Osteocyte (in vitro differentiated cells): ENCODE measurements around the gene SIGLEC7. TPM values are rescaled to one million over a fixed set of nuclear protein-coding genes. Genes with fewer than 3 reads are reported as not detected.

Experiments
- DNase-seq: peaks from one replicate; pipeline ENCODE4 v3.0.0; 2021; ENCODE audit warnings: mixed read lengths; ENCODE audit not compliant: unreplicated experiment; ENCODE audit errors: extremely low spot score
- H3K27ac Mint-ChIP-seq: one replicate; pipeline ENCODE4 v1.8.0; 2021; ENCODE audit warnings: mild to moderate bottlenecking, mixed read lengths; ENCODE audit not compliant: unreplicated experiment
- H3K27me3 Mint-ChIP-seq: one replicate; pipeline ENCODE4 v1.8.0; 2021; ENCODE audit warnings: mixed read lengths; ENCODE audit not compliant: unreplicated experiment
- H3K36me3 Mint-ChIP-seq: one replicate; pipeline ENCODE4 v1.8.0; 2021; ENCODE audit warnings: mixed read lengths; ENCODE audit not compliant: unreplicated experiment
- H3K4me1 Mint-ChIP-seq: one replicate; pipeline ENCODE4 v1.8.0; 2021; ENCODE audit warnings: mixed read lengths; ENCODE audit not compliant: unreplicated experiment
- H3K4me3 Mint-ChIP-seq: one replicate; pipeline ENCODE4 v1.8.0; 2021; ENCODE audit warnings: mild to moderate bottlenecking, moderate library complexity, mixed read lengths; ENCODE audit not compliant: unreplicated experiment
- H3K9me3 Mint-ChIP-seq: one replicate; pipeline ENCODE4 v1.8.0; 2021; ENCODE audit warnings: mixed read lengths; ENCODE audit not compliant: unreplicated experiment
- CTCF ChIP-seq: fragments of 200-600 bp; sonication (generic); IDR thresholded peaks from 2 replicates; pipeline ENCODE4 v1.5.0; 2021; ENCODE audit warnings: antibody characterized with exemption, mild to moderate bottlenecking, moderate library complexity
- long read RNA-seq: library from polyadenylated mRNA; unstranded; transcript quantifications from one replicate; pipeline ENCODE4 v2.0.0, GENCODE V29; 2021
- total RNA-seq: library from RNA; stranded (reverse); gene quantifications from 2 replicates; pipeline ENCODE4 v1.2.1, GENCODE V29; 2021

SIGLEC7 gene
- total RNA-seq, result not detected in 2 replicates
- long read RNA-seq, result 0 reads

GRCh38 chr19:51142119-51142518 lies at the start of gene SIGLEC7:
Gene SIGLEC7, plus strand, starts transcription at chr19:51142301. Its CDS starts 69 bp downstream, at chr19:51142370.
- peak; percentile 81 for DNase-seq
- Mint-ChIP-seq H3K27ac (no peak within 1 kb of the TSS), H3K27me3 (peaks cover 2% of the 10 kb centered on the region), H3K4me1 (no peaks in the 10 kb centered on the region), H3K4me3 (no peak within 1 kb of the TSS), H3K9me3 (no peaks in the 10 kb centered on the region), H3K36me3 (no peaks in the 10 kb centered on the region)
- TF ChIP-seq CTCF, result no peak

- DNase-seq, result no peak
- H3K36me3 Mint-ChIP-seq, result peaks cover 7% of the 10 kb centered on the region
- TF ChIP-seq CTCF, result no peak
- H3K9me3 Mint-ChIP-seq, result no peaks in the 10 kb centered on the region
- H3K4me1 Mint-ChIP-seq, result no peaks in the 10 kb centered on the region
- H3K27me3 Mint-ChIP-seq, result no peaks in the 10 kb centered on the region
- H3K4me3 Mint-ChIP-seq, result no peak overlapping the region
- H3K27ac Mint-ChIP-seq, result no peak overlapping the region
These were observed 49.0 kb upstream of the SIGLEC7 start for GRCh38 chr19:51093101-51093500.

- H3K4me1 Mint-ChIP-seq, result no peaks in the 10 kb centered on the region
- H3K27ac Mint-ChIP-seq, result no peak overlapping the region
- no peaks in the 10 kb centered on the region for H3K9me3 Mint-ChIP-seq
These were observed 48.4 kb upstream of the SIGLEC7 start for GRCh38 chr19:51093510-51094345.

GRCh38 chr19:51094696-51095279 lies 47.3 kb upstream of the SIGLEC7 start:
- H3K4me1 Mint-ChIP-seq, result peaks cover 2% of the 10 kb centered on the region
- peak; percentile 56 for TF ChIP-seq CTCF
- H3K9me3 Mint-ChIP-seq, result no peaks in the 10 kb centered on the region
- H3K36me3 Mint-ChIP-seq, result peaks cover 9% of the 10 kb centered on the region
- no peak overlapping the region for H3K27ac Mint-ChIP-seq
- no peaks in the 10 kb centered on the region for H3K27me3 Mint-ChIP-seq
- no peak overlapping the region for H3K4me3 Mint-ChIP-seq
- no peak for DNase-seq

More at GRCh38 chr19:51093510-51094345, 48.4 kb upstream of the SIGLEC7 start:
- no peak for TF ChIP-seq CTCF
- H3K4me3 Mint-ChIP-seq, result no peak overlapping the region
- peaks cover 9% of the 10 kb centered on the region for H3K36me3 Mint-ChIP-seq
- H3K27me3 Mint-ChIP-seq, result no peaks in the 10 kb centered on the region
- DNase-seq, result no peak

GRCh38 chr19:51096473-51097165 lies 45.5 kb upstream of the SIGLEC7 start:
- no peak for DNase-seq
- peak; percentile 12 for TF ChIP-seq CTCF
- Mint-ChIP-seq H3K36me3 (peaks cover 9% of the 10 kb centered on the region), H3K27ac (no peak overlapping the region), H3K9me3 (no peaks in the 10 kb centered on the region), H3K4me1 (peaks cover 3% of the 10 kb centered on the region), H3K27me3 (no peaks in the 10 kb centered on the region), H3K4me3 (no peak overlapping the region)
